GM18526 (cell line): Measurements from ENCODE around the gene HDAC10.

Experiments
- POLR2A ChIP-seq: IDR thresholded peaks from 3 replicates; pipeline ENCODE4 v1.6.1; 2011; ENCODE audit not compliant: insufficient read length; ENCODE audit errors: extremely low read depth

The HDAC10 gene

DNA sequence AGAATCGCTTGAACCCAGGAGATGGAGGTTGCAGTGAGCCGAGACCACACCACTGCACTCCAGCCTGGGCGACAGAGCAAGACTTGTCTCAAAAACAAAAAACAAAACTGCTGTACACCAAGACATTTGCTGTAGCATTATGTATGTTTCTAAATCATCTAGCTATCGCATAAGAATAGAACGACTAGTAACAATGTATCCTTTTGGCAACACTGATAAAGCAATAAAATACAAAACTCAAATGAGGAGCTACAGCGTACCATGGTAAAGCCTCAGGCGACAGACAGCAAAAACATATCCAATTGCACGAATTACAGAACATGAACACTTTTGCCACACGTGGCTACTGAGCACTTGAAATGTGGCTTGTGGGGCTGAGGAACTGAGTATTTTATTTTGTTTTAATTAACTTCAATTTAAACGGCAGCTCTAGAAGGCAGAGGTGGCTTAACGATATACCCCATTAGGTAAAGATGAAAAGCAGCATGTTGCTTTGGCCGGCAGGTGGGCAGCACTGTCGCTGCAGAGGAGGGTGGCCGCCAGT, 8.6 kb downstream of the HDAC10 start:
- no peak for TF ChIP-seq POLR2A

GRCh38 chr22:50238755-50239154, 12.3 kb downstream of the HDAC10 start:
- TF ChIP-seq POLR2A: no peak

- no peak for TF ChIP-seq POLR2A
Observed at GRCh38 chr22:50236731-50237409, 14.2 kb downstream of the HDAC10 start.

DNA sequence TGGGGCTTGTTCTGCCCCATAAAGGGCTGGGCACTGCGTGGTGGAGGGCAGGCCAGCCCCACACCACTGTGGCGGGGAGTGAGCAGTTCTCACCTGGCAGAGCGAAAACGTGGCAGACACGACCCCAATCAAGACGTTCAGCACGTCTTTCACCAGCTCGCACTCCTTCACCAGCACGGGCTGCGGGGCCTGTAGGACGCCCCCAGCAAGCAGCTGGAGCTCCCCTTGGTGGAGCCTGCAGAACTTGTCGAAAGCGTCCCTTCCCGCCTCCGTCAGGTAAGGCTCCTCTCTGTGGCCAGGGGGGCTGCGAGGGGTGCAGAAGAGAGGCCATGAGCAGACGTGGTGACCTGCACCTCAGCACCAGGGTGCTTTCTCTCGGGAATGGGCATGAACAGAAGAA, 17.8 kb downstream of the HDAC10 start:
- TF ChIP-seq POLR2A: no peak

GRCh38 chr22:50232481-50233151, 18.4 kb downstream of the HDAC10 start:
- no peak for TF ChIP-seq POLR2A

GRCh38 chr22:50229370-50229769, 21.7 kb downstream of the HDAC10 start:
- no peak for TF ChIP-seq POLR2A

DNA sequence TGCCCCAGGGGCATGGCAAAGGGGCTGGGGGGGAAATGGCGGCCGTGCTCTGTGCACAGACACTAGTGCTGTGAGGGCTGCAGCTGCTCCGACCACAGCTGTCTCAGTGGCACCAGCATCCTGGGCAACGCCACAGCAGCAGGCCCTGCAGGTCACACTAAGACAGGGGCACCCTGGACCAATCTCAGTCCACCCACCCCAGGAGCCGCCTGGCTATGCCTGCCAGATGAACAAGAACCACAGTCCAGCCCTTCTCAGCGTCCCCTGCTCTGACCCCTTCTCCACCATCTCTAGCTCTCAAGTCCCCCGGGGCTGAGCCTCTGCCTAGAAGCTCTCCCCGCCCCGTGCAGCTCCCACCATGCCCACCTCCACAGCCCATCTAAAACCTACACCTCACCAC, 22.7 kb downstream of the HDAC10 start:
- no peak for TF ChIP-seq POLR2A

GRCh38 chr22:50227579-50228215, 23.4 kb downstream of the HDAC10 start:
- TF ChIP-seq POLR2A: no peak

- TF ChIP-seq POLR2A: no peak
Observed at GRCh38 chr22:50226875-50227165, 24.2 kb downstream of the HDAC10 start.

- no peak for TF ChIP-seq POLR2A
Observed at GRCh38 chr22:50226063-50226874, 24.8 kb downstream of the HDAC10 start.

DNA sequence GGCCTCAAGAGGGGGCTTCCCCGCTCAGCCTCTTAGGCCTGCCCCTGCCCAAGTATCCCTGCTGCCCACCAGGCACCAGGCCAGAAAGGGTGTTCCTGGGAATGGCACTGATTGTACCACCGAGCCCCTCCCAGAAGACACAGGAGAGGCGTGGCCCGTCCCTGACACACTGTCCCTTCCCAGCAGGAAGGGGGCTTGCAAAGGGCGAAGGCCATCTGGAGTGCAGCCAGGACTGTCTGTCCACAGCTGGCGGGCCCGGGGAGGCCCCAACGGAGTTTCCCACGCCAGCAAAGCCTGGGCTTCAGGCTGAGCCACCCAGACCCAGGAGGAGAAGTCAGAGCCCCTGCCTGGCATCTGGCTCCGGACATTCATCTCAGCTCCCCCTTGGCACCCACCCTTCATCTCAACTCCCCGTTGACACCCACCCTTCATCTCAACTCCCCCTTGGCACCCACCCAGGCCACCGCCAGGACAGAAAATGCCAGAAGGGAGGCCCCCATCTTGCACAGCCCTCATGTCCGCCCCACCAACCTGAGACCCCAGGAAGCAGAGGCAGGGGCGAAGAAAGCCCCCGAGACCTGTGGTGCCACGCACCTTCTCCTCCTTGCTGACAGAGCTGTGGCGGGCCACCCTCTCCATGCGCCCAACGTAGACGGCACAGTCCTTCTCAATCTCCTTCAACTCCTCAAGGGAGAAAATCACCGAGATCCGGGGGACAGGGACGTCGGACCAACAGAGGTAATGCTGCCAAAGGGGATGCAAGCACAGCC, 25.7 kb downstream of the HDAC10 start:
- no peak for TF ChIP-seq POLR2A

GRCh38 chr22:50224071-50224470, 27.0 kb downstream of the HDAC10 start:
- no peak for TF ChIP-seq POLR2A

DNA sequence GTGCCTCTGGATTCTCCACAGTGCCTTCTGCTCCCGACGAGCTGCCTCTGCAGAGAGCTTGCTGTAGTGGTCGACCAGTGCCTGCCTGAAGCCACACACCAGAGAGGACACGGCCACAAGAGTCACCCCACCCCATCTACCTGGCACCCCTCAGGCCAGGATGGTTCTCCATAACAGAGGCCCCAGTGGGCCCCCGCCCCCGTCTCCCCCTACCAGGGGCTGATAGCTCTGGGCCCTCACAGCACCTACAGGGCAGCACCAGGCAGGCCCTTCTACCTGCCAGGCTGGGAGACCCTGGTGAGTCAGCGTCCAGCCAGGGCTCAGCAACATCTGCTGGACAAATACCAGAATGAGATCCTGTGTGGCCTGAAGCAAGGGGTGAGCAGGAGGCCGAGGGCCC, 28.6 kb downstream of the HDAC10 start:
- TF ChIP-seq POLR2A: no peak

DNA sequence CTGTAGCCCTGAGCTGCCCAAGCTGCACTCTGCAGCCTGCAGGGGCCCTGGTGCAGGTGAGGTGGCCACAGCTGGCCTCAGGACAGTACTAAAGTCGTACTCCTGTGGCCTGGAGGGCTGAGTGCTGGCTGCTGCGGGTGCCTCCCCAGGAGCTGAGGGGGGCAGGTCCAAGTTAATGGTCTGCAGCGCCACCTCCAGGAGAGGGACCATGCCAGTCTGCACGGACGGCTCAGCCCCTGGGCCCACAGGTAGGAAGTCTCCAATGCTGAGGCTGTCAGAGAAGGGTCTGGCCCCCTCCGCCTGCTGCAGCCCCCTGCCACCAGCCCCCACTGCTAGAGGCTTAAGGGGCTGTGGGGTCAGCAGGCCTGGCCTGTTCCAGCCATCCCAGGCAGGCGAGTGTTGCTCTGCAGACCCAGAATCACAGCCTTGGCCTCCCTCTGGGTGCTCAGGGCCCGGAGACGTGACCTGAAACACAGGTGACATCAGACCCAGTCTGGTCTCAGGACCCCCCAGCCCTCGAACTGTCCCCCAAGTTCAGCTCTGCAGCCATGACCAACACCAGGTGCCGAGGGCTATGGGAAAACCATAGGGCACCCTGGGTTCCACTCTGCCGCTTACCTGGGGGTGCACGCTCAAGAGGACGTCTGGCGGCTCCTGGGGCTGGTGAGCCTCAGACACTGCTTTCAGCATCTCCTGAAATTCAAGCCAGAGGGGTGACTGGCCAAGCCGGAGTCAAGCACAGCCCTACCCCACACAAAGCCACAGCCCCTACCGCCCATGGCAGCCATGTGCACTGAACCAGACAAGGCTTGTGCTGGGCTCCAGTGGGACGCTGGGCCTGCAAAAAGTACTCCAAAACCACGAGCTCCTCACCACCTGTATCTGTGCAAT, 29.4 kb downstream of the HDAC10 start:
- no peak for TF ChIP-seq POLR2A
